DND-41 (cell line): ENCODE results near the gene LLPH.

Experiments used
- ATAC-seq: fragments of 200-7000 bp; cut with Tn5 transposase; 3 replicates; pipeline ENCODE4 v1.9.1; 2021; ENCODE audit warnings: low read depth; ENCODE audit not compliant: insufficient read depth
- DNase-seq: peaks from one replicate; pipeline ENCODE4 v3.0.0-alpha.2; 2020
- H2AFZ ChIP-seq: 2 replicates; pipeline ENCODE4 v1.6.0; 2012; ENCODE audit warnings: low read depth, low read length
- H3K27ac ChIP-seq: 2 replicates; pipeline ENCODE4 v1.5.1; 2012; ENCODE audit warnings: low read length, inconsistent platforms
- H3K27me3 ChIP-seq: fragments of 200-600 bp; sonication (generic); 2 replicates; pipeline ENCODE4 v1.6.0; 2012; ENCODE audit warnings: low read length, mild to moderate bottlenecking, inconsistent platforms; ENCODE audit not compliant: insufficient read depth, poor library complexity
- H3K36me3 ChIP-seq: 2 replicates; pipeline ENCODE4 v1.5.1; 2012; ENCODE audit warnings: low read length, inconsistent platforms; ENCODE audit not compliant: insufficient read depth
- H3K4me1 ChIP-seq: 2 replicates; pipeline ENCODE4 v1.5.1; 2012; ENCODE audit warnings: mild to moderate bottlenecking, low read length; ENCODE audit not compliant: insufficient read depth
- H3K4me2 ChIP-seq: 2 replicates; pipeline ENCODE4 v1.6.0; 2012; ENCODE audit warnings: mild to moderate bottlenecking, moderate library complexity, low read length, inconsistent platforms; ENCODE audit not compliant: insufficient read depth
- H3K4me3 ChIP-seq, 2 experiments: fragments of 200-600 bp in 1 of 2; shearing (Covaris generic) in 1 of 2; 2 replicates each; pipeline ENCODE4 v1.5.1; 2012 to 2016; ENCODE audit warnings: inconsistent platforms in 2 of 2, low read length in 2 of 2, mild to moderate bottlenecking in 2 of 2, low read depth in 1 of 2, moderate library complexity in 1 of 2
- H3K79me2 ChIP-seq: 2 replicates; pipeline ENCODE4 v1.6.0; 2012; ENCODE audit warnings: low read length, inconsistent platforms; ENCODE audit not compliant: insufficient read depth
- H3K9ac ChIP-seq: 2 replicates; pipeline ENCODE4 v1.6.0; 2012; ENCODE audit warnings: low read depth, mild to moderate bottlenecking, inconsistent platforms, low read length, moderate library complexity
- H3K9me3 ChIP-seq: 2 replicates; pipeline ENCODE4 v1.5.1; 2012; ENCODE audit warnings: low read length, moderate library complexity, mild to moderate bottlenecking, inconsistent platforms; ENCODE audit not compliant: insufficient read depth, severe bottlenecking
- H4K20me1 ChIP-seq: 2 replicates; pipeline ENCODE4 v1.6.0; 2012; ENCODE audit warnings: low read length; ENCODE audit not compliant: insufficient read depth
- EZH2 ChIP-seq: IDR thresholded peaks from 3 replicates; pipeline ENCODE4 v1.6.1; 2012; ENCODE audit warnings: borderline replicate concordance, low read depth, mild to moderate bottlenecking, moderate library complexity, low read length, inconsistent platforms; ENCODE audit not compliant: severe bottlenecking
- TF ChIP-seq, protein P1 (sequence below): IDR thresholded peaks from 2 replicates; pipeline ENCODE4 v1.5.1; 2012; ENCODE audit warnings: borderline replicate concordance, low read length, moderate library complexity, mild to moderate bottlenecking; ENCODE audit not compliant: poor library complexity, severe bottlenecking; ENCODE audit errors: extremely low read depth

LLPH gene

GRCh38 chr12:66129934-66130266 is 650 bp downstream of the LLPH start:
- DNase-seq (no peak), ATAC-seq (peak; percentile 1; the same call in 1 of the 3 replicates)
- peak overlapping the region; percentile 72 for H3K9ac ChIP-seq
- H3K79me2 ChIP-seq = peaks cover 73% of the 10 kb centered on the region
- H3K4me1 ChIP-seq = peaks cover 44% of the 10 kb centered on the region
- H3K27ac ChIP-seq = peak overlapping the region; percentile 87
- H4K20me1 ChIP-seq = peaks cover 5% of the 10 kb centered on the region; the same call in 1 of the 2 replicates
- H3K36me3 ChIP-seq = peaks cover 50% of the 10 kb centered on the region
- no peaks in the 10 kb centered on the region for H3K27me3 ChIP-seq
- TF ChIP-seq, protein P1, sequence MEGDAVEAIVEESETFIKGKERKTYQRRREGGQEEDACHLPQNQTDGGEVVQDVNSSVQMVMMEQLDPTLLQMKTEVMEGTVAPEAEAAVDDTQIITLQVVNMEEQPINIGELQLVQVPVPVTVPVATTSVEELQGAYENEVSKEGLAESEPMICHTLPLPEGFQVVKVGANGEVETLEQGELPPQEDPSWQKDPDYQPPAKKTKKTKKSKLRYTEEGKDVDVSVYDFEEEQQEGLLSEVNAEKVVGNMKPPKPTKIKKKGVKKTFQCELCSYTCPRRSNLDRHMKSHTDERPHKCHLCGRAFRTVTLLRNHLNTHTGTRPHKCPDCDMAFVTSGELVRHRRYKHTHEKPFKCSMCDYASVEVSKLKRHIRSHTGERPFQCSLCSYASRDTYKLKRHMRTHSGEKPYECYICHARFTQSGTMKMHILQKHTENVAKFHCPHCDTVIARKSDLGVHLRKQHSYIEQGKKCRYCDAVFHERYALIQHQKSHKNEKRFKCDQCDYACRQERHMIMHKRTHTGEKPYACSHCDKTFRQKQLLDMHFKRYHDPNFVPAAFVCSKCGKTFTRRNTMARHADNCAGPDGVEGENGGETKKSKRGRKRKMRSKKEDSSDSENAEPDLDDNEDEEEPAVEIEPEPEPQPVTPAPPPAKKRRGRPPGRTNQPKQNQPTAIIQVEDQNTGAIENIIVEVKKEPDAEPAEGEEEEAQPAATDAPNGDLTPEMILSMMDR = no peak
- no peak for TF ChIP-seq EZH2
- peak overlapping the region; percentile 85 for H2AFZ ChIP-seq
- peak overlapping the region; percentile 57 to 76 for H3K4me3 ChIP-seq
- peak overlapping the region; percentile 94 for H3K4me2 ChIP-seq
- H3K9me3 ChIP-seq = no peaks in the 10 kb centered on the region

GRCh38 chr12:66127650-66128049 is 2.9 kb downstream of the LLPH start:
- H3K36me3 ChIP-seq = peaks cover 64% of the 10 kb centered on the region
- no peaks in the 10 kb centered on the region for H3K27me3 ChIP-seq
- no peak overlapping the region for H3K27ac ChIP-seq
- peaks cover 12% of the 10 kb centered on the region; the same call in 1 of the 2 replicates for H4K20me1 ChIP-seq
- DNase-seq (no peak), ATAC-seq (no peak)
- peaks cover 73% of the 10 kb centered on the region for H3K79me2 ChIP-seq
- H3K9me3 ChIP-seq = no peaks in the 10 kb centered on the region
- no peak overlapping the region for H2AFZ ChIP-seq
- no peak for TF ChIP-seq EZH2
- TF ChIP-seq, protein P1 = no peak
- H3K4me2 ChIP-seq = no peak overlapping the region; the same call in 1 of the 2 replicates
- no peak overlapping the region for H3K9ac ChIP-seq
- no peak overlapping the region for H3K4me3 ChIP-seq
- H3K4me1 ChIP-seq = peaks cover 40% of the 10 kb centered on the region

GRCh38 chr12:66120477-66120876 is 10.1 kb downstream of the LLPH start:
- DNase-seq = no peak
- H3K9me3 ChIP-seq = no peaks in the 10 kb centered on the region
- H3K9ac ChIP-seq = no peak overlapping the region
- no peak for ATAC-seq
- no peak overlapping the region for H3K4me2 ChIP-seq
- H3K27me3 ChIP-seq = no peaks in the 10 kb centered on the region
- TF ChIP-seq EZH2 = no peak
- TF ChIP-seq, protein P1 = no peak
- peaks cover 38% of the 10 kb centered on the region for H3K36me3 ChIP-seq
- no peak overlapping the region for H2AFZ ChIP-seq
- H4K20me1 ChIP-seq = peaks cover 9% of the 10 kb centered on the region; the same call in 1 of the 2 replicates
- H3K4me3 ChIP-seq = no peak overlapping the region
- peaks cover 10% of the 10 kb centered on the region for H3K79me2 ChIP-seq
- no peaks in the 10 kb centered on the region for H3K4me1 ChIP-seq
- no peak overlapping the region for H3K27ac ChIP-seq

- Histone ChIP-seq H3K4me3 (no peak overlapping the region), H3K79me2 (peaks cover 3% of the 10 kb centered on the region), H3K9ac (no peak overlapping the region), H3K4me1 (no peaks in the 10 kb centered on the region), H3K36me3 (peaks cover 32% of the 10 kb centered on the region), H3K9me3 (no peaks in the 10 kb centered on the region), H3K27ac (no peak overlapping the region), H3K27me3 (no peaks in the 10 kb centered on the region), H2AFZ (no peak overlapping the region), H4K20me1 (peaks cover 7% of the 10 kb centered on the region; the same call in 1 of the 2 replicates), H3K4me2 (no peak overlapping the region)
- DNase-seq (no peak), ATAC-seq (peak; percentile 64; the same call in 2 of the 3 replicates)
- TF ChIP-seq, protein P1 = no peak
- TF ChIP-seq EZH2 = no peak
These were observed 10.7 kb downstream of the LLPH start for GRCh38 chr12:66119870-66120241.
